NCI-H2196 treated with DMSO at 0.1 percent for 48 hours (cell line): ENCODE results near the gene TCEAL2.
"Not testable (repeated sequence)": the region's sequence is repeated elsewhere in the genome, so short reads cannot be mapped to it uniquely, and the experiment has no call there.

Source experiments
- DNase-seq: peaks from one replicate; lab custom pipeline; 2025; ENCODE audit not compliant: unreplicated experiment; lab: John Stamatoyannopoulos, UW

The TCEAL2 gene

GRCh38 chrX:102125436-102125835 is at the start of gene TCEAL2:
Gene TCEAL2, plus strand, starts transcription at chrX:102125679. Its CDS starts 1,152 bp downstream, at chrX:102126831.
- not testable (repeated sequence) for DNase-seq

GRCh38 chrX:102077426-102077825 is 48.1 kb upstream of the TCEAL2 start:
- DNase-seq = no peak

DNA sequence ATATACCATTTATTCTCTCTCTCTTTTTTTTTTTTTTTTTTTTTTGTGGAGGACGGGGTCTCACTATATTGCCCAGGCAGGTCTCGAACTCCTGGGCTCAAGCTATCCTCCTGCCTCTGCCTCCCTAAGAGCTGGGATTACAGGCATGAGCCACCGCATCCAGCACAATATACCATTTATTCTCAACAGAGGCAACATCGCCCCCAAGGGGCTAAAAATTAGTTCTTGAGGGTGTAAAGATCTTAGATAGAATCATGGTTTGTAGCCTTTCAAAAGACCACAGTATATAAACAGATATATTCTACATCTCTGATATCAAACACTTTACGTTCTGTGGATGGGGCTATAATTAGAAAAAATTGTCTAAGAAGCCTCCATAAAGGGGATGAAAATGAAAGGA is 39.8 kb upstream of the TCEAL2 start:
- no peak for DNase-seq

DNA sequence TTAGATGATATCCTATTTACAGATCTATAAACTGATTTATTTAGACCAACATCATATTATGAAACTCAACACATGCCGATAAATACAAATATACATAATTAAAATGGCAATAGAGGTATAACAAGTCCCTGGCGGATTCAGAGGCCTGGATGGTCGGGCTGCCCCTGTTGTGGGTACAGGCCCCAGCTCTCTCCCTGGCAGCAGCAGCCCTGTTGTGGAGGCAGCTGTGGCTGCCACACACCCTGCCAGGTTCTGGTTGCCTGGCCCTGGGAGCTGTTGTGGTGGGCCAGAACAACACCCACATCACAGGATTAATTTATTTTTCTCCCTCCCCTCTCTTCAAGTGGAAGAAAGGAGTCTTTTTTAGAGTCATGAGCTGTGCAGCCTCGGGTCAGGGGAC is 12.1 kb upstream of the TCEAL2 start:
- no peak for DNase-seq

GRCh38 chrX:102115748-102116147 is 9.7 kb upstream of the TCEAL2 start:
- DNase-seq = no peak

DNA sequence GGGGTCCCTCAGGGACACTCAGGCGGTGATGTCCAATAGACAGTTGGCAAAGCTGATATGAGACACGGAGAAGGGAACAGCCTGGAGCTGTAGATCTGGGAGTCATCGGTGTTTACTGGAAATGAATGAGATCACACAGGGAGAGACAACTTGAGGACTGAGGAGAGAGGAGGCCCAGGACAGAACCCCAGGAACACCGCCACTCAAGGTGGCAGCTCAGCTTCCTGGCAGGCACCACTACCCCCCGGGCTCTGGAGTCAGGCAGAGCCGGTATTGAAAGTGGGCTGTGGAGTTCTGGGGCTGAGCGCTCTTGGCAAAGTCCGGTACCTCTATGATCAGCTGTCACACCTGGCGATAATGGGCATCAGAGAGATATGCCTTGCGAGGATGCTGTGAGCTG is 465 bp upstream of the TCEAL2 start:
- not testable (repeated sequence) for DNase-seq

- not testable (repeated sequence) for DNase-seq
Measured at GRCh38 chrX:102126080-102126818, 770 bp downstream of the TCEAL2 start.

DNA sequence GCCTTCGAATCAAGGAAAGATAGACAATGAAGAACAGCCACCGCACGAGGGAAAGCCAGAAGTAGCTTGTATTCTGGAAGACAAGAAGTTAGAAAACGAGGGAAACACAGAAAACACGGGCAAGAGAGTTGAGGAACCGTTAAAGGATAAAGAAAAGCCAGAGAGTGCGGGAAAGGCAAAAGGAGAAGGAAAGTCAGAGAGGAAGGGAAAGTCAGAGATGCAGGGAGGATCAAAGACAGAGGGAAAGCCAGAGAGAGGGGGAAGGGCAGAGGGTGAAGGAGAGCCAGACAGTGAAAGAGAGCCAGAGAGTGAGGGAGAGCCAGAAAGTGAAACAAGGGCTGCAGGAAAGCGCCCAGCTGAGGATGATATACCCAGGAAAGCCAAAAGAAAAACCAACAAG is 1.4 kb downstream of the TCEAL2 start:
- no peak for DNase-seq

DNA sequence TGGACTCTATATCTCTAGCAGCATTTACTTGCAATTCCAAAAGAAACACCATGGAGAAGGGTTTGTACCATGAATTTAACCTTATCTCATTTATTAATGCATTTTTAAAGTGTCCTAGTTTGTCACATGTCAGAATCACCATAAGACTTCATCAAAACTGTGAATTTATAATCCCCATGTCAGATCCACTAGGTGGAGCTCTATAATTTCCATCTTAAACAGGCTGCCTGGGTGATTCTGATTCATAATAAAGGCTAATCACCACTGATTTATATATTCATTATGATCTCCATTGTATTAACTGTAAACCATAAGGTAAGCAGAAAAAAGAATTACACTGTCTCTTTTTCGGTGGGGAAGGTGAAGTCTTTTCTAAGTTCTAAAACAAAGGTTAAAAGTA is 4.0 kb downstream of the TCEAL2 start:
- DNase-seq = no peak

GRCh38 chrX:102138064-102138463 is 12.6 kb downstream of the TCEAL2 start:
- DNase-seq = no peak

- DNase-seq = not testable (repeated sequence)
Measured at GRCh38 chrX:102140876-102141275, 15.4 kb downstream of the TCEAL2 start.

DNA sequence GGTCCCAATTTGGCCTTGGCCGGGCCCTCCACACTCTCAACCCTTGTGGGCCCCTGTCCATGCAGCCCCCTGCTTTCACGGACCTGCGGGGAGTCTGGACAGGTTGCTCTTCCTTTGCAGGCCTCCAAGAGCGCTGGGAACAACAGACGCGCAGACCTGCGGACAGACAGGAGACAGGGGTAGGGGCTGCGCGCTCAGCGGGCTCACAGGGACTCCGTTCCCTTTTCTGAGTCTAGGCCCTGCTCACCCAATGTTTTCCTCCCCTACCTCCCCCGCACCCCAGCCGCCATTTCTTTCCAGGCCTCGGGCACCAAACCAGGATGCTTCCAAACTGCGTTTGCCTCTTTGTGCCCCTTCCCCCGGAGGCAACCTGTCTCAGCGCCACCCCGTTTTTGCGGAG is 16.2 kb downstream of the TCEAL2 start:
- not testable (repeated sequence) for DNase-seq

- not testable (repeated sequence) for DNase-seq
Measured at GRCh38 chrX:102142274-102142673, 16.8 kb downstream of the TCEAL2 start, which contains the start of gene TCEAL6. Gene TCEAL6, minus strand, starts transcription at chrX:102142481.

DNA sequence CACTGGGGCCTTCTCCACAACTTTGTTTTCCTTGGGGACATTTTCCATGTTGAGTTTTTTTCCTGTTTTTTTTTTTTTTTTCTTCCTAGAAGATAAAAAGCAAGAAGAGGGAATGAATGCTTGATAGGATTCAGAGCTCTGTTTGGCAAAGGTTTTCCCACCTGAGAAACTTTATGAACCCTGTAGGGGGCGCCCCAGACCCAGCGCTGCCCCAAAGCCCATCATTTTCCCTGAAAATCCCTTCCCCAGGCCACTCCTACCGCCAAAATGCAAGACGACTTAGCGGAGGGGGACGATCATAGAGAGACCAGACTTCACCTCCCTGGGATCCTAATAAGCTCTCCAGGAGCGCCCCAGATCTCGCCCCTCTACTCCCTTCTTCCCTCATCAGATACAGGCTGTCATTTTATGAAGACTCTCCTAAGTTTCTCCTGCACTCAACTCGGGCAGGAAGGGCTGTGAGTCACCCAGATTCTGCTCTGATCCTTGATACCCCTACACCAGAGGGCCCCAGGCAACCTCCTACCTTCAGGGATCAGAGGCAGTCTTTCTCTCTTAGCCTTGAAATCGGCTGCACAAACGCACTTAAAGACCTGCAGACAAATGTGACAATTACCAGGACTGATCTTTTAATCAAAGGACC is 28.9 kb downstream of the TCEAL2 start:
- peak; percentile 6 for DNase-seq

- DNase-seq = no peak
Measured at GRCh38 chrX:102154900-102155805, 29.7 kb downstream of the TCEAL2 start.

GRCh38 chrX:102155806-102156179 is 30.3 kb downstream of the TCEAL2 start, which contains the start of gene BEX5:
Gene BEX5, minus strand, starts transcription at chrX:102155977. Its CDS starts 1,712 bp downstream, at chrX:102154265.
- peak; percentile 51 for DNase-seq
